Epithelial cell of esophagus (primary cell): ENCODE data around the gene SMG6.
A peak's percentile ranks its signal among the peaks of the same experiment; 100 is the strongest.

Experiments
- DNase-seq: peaks from one replicate; pipeline ENCODE4 v3.0.0; 2010; ENCODE audit warnings: low read depth
- H3K4me3 ChIP-seq: 2 replicates; pipeline ENCODE4 v1.5.1; 2011; ENCODE audit warnings: mild to moderate bottlenecking, low read length, control low read depth
- TF ChIP-seq, protein P1 (sequence below): IDR thresholded peaks from 2 replicates; pipeline ENCODE4 v1.5.1; 2011; ENCODE audit warnings: low read depth, mild to moderate bottlenecking, low read length, control low read depth, inconsistent platforms; ENCODE audit not compliant: insufficient read depth; ENCODE audit errors: missing control alignments

Gene SMG6

DNA sequence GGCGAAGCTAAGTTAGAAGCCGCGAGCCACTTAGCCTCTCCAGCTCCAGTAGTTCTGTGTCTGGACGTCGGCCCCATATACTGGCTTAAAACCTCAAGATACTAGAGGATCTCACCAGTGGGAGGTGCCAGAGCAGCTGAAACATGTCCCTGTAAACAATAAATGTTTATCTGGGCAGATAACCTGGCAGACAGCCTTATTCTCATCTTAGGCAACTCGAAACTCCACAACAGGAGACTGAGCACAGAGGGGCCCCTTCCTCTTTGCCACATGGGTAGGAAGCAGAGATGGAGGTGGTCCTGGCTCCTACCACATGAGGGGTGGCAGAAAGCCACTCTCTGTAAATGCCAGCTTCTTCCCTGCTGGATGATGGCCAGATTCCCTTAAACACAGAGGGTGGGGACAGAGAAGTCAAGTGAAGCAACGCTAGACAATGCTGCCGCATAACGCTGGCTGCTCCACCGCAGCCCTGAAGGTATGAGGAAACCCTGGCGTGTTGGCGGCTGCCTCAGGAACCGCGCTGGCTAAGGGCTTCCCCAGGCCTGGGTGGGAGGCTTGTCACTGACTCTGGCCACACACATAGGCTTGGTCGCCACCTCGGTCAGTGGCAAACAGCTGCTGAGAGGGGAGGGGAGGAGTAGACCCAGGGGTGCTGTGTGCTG lies 180.8 kb downstream of the SMG6 start:
- no peak overlapping the region for H3K4me3 ChIP-seq
- peak; percentile 81 for DNase-seq
- TF ChIP-seq, protein P1, sequence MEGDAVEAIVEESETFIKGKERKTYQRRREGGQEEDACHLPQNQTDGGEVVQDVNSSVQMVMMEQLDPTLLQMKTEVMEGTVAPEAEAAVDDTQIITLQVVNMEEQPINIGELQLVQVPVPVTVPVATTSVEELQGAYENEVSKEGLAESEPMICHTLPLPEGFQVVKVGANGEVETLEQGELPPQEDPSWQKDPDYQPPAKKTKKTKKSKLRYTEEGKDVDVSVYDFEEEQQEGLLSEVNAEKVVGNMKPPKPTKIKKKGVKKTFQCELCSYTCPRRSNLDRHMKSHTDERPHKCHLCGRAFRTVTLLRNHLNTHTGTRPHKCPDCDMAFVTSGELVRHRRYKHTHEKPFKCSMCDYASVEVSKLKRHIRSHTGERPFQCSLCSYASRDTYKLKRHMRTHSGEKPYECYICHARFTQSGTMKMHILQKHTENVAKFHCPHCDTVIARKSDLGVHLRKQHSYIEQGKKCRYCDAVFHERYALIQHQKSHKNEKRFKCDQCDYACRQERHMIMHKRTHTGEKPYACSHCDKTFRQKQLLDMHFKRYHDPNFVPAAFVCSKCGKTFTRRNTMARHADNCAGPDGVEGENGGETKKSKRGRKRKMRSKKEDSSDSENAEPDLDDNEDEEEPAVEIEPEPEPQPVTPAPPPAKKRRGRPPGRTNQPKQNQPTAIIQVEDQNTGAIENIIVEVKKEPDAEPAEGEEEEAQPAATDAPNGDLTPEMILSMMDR = peak; percentile 35

DNA sequence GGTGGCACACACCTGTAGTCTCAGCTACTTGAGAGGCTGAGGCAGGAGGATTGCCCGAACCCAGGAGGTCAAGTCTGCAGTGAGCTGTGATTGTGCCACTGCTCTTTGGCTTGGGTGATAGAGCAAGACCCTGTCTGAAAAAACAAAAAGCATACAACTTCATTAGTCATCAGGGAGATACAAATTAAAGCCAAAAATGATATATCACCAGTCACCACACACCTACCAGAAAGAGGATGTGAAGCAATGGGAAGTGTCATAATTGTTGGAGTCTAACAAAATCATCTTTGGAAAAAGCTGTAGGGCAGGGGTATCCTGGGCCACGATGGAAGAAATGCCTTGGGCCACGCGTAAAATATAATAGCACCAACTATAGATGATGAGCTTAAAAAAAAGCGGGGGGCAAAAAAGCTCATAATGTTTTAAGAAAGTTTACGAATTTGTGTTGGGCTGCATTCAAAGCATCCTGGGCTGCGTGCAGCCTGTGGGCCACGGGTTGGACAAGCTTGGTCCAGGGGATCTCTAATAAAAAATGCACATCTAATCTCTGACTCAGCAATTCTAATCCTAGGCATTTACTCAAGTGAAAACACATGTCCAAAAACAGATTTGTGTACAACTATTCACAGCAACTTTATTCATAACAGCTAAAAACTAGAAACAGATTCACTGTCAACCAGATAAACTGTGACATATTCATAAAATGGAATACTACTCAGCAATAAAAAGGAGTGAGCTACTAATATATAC lies 182.8 kb downstream of the SMG6 start:
- H3K4me3 ChIP-seq = no peak overlapping the region
- peak; percentile 16 for DNase-seq

DNA sequence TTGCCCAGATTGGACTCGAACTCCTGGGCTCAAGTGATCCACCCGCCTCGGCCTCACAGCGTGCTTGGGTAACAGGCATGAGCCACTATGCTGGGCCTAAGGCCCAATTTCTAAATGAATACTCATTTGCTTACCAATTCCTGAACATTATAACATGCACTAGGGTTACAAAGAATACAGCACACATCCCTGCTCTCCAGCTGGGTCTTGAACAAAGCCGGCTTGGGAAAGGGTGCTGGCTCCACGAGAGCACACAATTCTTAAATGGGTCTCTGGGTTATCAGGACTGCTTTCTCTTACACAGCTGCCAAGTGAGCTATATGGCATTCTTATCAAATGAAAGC lies 190.3 kb downstream of the SMG6 start:
- TF ChIP-seq, protein P1 = no peak
- DNase-seq = no peak
- no peak overlapping the region for H3K4me3 ChIP-seq

More for the DNA sequence above, 182.8 kb downstream of the SMG6 start:
- TF ChIP-seq, protein P1 = no peak

DNA sequence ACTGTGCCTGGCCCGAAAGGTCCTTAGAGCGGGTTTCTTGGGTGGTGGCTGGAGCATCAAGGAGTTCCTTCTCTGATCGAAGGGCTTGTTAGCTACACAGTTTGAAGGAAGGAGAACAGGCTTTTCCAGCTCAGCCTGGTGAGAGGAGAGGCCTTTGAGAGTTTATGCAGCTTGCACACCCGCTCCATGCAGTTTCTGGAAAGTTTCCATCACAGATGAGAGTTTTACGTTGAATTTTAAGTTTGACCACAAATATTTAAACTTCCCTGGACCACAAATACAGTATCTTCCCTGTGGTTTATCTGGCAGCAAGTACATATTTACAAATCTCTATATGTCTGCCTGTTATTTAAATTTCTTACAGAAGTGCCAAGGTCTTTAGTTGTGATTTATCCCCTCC lies 191.9 kb downstream of the SMG6 start:
- TF ChIP-seq, protein P1 = no peak
- DNase-seq = peak; percentile 77
- no peak overlapping the region for H3K4me3 ChIP-seq

DNA sequence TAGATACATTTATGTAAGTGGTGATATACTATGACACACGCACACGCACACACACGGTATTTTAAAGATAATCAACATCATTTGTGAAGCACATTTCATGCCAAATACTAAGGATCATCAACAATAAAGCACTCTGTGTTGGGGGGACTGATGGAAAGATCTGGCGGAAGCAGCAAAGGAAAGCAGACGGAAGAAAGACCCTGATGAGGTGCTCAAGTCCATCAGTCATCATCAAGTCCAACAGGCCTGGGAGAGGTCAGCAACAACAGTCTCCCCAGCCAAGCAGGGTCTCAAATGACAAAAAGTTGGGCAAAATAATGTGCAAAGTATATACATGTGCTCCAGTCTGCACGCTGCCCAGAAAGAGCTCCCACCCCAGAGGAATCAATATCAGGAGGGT lies 193.1 kb downstream of the SMG6 start:
- no peak for DNase-seq
- no peak overlapping the region for H3K4me3 ChIP-seq
- TF ChIP-seq, protein P1 = no peak

DNA sequence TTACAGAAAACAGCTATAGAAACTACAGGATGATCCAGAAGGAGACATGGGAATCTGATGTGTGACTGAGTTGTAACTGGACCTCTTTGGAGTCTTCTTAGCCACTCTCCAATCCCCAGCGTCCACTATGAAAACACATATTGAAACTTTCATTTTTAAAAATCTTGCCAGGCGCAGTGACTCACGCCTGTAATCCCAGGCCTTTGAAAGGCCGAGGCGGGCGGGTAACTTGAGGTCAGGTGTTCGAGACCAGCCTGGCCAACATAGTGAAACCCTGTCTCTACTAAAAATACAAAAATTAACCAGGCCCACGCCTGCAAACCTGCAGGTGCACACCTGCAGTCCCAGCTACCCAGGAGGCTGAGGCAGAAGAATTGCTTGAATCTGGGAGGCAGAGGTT lies 195.4 kb downstream of the SMG6 start:
- no peak overlapping the region for H3K4me3 ChIP-seq
- TF ChIP-seq, protein P1 = no peak
- no peak for DNase-seq

DNA sequence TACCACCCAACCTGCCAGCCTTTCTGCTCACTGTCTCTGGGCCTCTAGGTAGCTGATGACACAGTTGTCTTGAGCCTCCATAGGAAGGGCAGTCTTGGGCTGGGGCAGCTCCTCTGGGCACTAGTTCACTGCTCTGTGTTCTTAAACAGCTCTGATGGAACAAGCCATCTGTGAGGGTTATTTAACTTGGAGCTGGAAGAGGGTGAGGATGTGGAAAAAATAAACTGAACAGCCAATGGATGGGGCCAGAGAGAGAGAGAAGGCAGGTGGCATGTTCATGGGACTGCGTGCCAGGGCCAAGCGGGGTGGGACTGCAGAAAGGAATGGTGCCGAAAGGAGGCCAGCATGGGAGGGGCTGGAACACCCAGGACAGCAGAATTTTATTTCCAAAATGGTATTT lies 196.1 kb downstream of the SMG6 start:
- no peak overlapping the region for H3K4me3 ChIP-seq
- no peak for DNase-seq
- TF ChIP-seq, protein P1 = no peak
